Neural cell (in vitro differentiated cells): Measurements from ENCODE around the gene LPXN.

Source experiments
- EP300 ChIP-seq: fragments of 450-650 bp; conservative IDR thresholded peaks from 2 replicates; pipeline ENCODE4 v1.6.1; 2014; ENCODE audit warnings: antibody characterized with exemption, mild to moderate bottlenecking, moderate library complexity; ENCODE audit not compliant: poor library complexity, severe bottlenecking
- EZH2 ChIP-seq: fragments of 200-600, 300-800 bp; shearing (Covaris generic), sonication (generic); IDR thresholded peaks from 2 replicates; pipeline ENCODE4 v1.6.1; 2014; ENCODE audit warnings: antibody characterized with exemption, low read length, borderline replicate concordance, mild to moderate bottlenecking; ENCODE audit not compliant: insufficient read depth, poor library complexity, severe bottlenecking
- RAD21 ChIP-seq: fragments of 450-650 bp; conservative IDR thresholded peaks from 2 replicates; pipeline ENCODE4 v1.6.1; 2014; ENCODE audit warnings: antibody characterized with exemption, mild to moderate bottlenecking, moderate library complexity
- SMC3 ChIP-seq: fragments of 450-650 bp; conservative IDR thresholded peaks from 2 replicates; pipeline ENCODE4 v1.6.1; 2014; ENCODE audit warnings: antibody characterized with exemption, mild to moderate bottlenecking, moderate library complexity; ENCODE audit not compliant: poor library complexity
- TF ChIP-seq, protein P1 (sequence below): fragments of 450-650 bp; IDR thresholded peaks from 2 replicates; pipeline ENCODE4 v1.5.1; 2014; ENCODE audit warnings: antibody characterized with exemption, mild to moderate bottlenecking, moderate library complexity; ENCODE audit not compliant: poor library complexity, severe bottlenecking
- TF ChIP-seq, protein P2 (sequence below): IDR thresholded peaks from 2 replicates; pipeline ENCODE4 v1.6.1; 2012; ENCODE audit warnings: borderline replicate concordance

DNA sequence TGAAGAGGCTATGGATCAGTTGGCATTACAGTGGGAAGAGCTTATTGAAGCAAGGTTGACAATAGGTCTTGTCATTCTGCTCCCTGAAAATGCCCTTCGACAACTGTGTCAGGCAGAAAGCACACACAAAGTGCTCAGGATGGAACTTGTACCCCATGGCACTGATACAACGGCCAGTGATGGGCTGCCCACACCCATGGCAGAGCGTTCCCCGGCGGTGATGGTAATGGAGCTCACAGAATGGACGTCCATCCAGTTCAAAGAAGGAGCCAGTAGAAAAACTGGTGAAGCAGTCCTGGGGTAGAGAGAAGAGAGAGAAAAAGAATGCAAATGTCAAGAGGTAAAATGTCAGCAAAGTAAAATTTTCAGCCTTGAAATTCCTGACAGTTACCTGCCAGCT is 48.2 kb downstream of the LPXN start:
- TF ChIP-seq SMC3 (no peak), RAD21 (no peak), EZH2 (no peak), EP300 (no peak)
- TF ChIP-seq, protein P1, sequence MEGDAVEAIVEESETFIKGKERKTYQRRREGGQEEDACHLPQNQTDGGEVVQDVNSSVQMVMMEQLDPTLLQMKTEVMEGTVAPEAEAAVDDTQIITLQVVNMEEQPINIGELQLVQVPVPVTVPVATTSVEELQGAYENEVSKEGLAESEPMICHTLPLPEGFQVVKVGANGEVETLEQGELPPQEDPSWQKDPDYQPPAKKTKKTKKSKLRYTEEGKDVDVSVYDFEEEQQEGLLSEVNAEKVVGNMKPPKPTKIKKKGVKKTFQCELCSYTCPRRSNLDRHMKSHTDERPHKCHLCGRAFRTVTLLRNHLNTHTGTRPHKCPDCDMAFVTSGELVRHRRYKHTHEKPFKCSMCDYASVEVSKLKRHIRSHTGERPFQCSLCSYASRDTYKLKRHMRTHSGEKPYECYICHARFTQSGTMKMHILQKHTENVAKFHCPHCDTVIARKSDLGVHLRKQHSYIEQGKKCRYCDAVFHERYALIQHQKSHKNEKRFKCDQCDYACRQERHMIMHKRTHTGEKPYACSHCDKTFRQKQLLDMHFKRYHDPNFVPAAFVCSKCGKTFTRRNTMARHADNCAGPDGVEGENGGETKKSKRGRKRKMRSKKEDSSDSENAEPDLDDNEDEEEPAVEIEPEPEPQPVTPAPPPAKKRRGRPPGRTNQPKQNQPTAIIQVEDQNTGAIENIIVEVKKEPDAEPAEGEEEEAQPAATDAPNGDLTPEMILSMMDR: no peak
- TF ChIP-seq, protein P2, sequence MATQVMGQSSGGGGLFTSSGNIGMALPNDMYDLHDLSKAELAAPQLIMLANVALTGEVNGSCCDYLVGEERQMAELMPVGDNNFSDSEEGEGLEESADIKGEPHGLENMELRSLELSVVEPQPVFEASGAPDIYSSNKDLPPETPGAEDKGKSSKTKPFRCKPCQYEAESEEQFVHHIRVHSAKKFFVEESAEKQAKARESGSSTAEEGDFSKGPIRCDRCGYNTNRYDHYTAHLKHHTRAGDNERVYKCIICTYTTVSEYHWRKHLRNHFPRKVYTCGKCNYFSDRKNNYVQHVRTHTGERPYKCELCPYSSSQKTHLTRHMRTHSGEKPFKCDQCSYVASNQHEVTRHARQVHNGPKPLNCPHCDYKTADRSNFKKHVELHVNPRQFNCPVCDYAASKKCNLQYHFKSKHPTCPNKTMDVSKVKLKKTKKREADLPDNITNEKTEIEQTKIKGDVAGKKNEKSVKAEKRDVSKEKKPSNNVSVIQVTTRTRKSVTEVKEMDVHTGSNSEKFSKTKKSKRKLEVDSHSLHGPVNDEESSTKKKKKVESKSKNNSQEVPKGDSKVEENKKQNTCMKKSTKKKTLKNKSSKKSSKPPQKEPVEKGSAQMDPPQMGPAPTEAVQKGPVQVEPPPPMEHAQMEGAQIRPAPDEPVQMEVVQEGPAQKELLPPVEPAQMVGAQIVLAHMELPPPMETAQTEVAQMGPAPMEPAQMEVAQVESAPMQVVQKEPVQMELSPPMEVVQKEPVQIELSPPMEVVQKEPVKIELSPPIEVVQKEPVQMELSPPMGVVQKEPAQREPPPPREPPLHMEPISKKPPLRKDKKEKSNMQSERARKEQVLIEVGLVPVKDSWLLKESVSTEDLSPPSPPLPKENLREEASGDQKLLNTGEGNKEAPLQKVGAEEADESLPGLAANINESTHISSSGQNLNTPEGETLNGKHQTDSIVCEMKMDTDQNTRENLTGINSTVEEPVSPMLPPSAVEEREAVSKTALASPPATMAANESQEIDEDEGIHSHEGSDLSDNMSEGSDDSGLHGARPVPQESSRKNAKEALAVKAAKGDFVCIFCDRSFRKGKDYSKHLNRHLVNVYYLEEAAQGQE: no peak
